ENCODE measurements around the gene CENPN.

CENPN gene

GRCh38 chr16:80992676-80993293, 14.2 kb upstream of the CENPN start:
- DNase-seq: no peak

- DNase-seq: no peak
Measured at GRCh38 chr16:80993307-80993706, 13.7 kb upstream of the CENPN start.

GRCh38 chr16:80993834-80994233, 13.2 kb upstream of the CENPN start:
- no peak for DNase-seq

- no peak for DNase-seq
Measured at GRCh38 chr16:80994451-80994850, 12.6 kb upstream of the CENPN start.

- DNase-seq: no peak
Measured at GRCh38 chr16:80996688-80997138, 10.3 kb upstream of the CENPN start.

- DNase-seq: no peak
Measured at GRCh38 chr16:80997139-80997798, 9.7 kb upstream of the CENPN start.

- no peak for DNase-seq
Measured at GRCh38 chr16:80997964-80998620, 8.9 kb upstream of the CENPN start.

GRCh38 chr16:81000873-81001272, 6.1 kb upstream of the CENPN start:
- DNase-seq: no peak

- DNase-seq: no peak
Measured at GRCh38 chr16:81001330-81001729, 5.7 kb upstream of the CENPN start.

GRCh38 chr16:81003064-81003463, 4.0 kb upstream of the CENPN start:
- no peak for DNase-seq

GRCh38 chr16:81003610-81004460, 3.2 kb upstream of the CENPN start:
- DNase-seq: no peak

GRCh38 chr16:81004646-81005353, 2.2 kb upstream of the CENPN start:
- DNase-seq: no peak

GRCh38 chr16:81005610-81006161, 1.3 kb upstream of the CENPN start:
- DNase-seq: no peak

- no peak for DNase-seq
Measured at GRCh38 chr16:81006211-81006812, 702 bp upstream of the CENPN start.

GRCh38 chr16:81008505-81008789, 1.4 kb downstream of the CENPN start:
- DNase-seq: no peak

GRCh38 chr16:81012974-81013373, 6.0 kb downstream of the CENPN start:
- no peak for DNase-seq

- DNase-seq: no peak
Measured at GRCh38 chr16:81014672-81015071, 7.7 kb downstream of the CENPN start.

- DNase-seq: no peak
Measured at GRCh38 chr16:81018496-81018895, 11.5 kb downstream of the CENPN start.

GRCh38 chr16:81026429-81026828, 19.4 kb downstream of the CENPN start:
- no peak for DNase-seq

- no peak for DNase-seq
Measured at GRCh38 chr16:81029930-81030604, 23.1 kb downstream of the CENPN start.

- peak; percentile 17 for DNase-seq
Measured at GRCh38 chr16:81035398-81035974, 28.5 kb downstream of the CENPN start, which contains the start of gene ATMIN. ATMIN (plus strand) TSS chr16:81035842; CDS start chr16:81035871, 29 bp downstream.
